ENCODE results near the gene PSKH1. TPM values are rescaled to one million over a fixed set of nuclear protein-coding genes. Genes with fewer than 3 reads are reported as not detected.
A peak's percentile ranks its signal among the peaks of the same experiment; 100 is the strongest.
"Not testable (repeated sequence)": the region's sequence is repeated elsewhere in the genome, so short reads cannot be mapped to it uniquely, and the experiment has no call there.

Gene PSKH1
- total RNA-seq, 6 donors from 2014 or later, result 21.9 to 36.5 (median 31.5) TPM

DNA sequence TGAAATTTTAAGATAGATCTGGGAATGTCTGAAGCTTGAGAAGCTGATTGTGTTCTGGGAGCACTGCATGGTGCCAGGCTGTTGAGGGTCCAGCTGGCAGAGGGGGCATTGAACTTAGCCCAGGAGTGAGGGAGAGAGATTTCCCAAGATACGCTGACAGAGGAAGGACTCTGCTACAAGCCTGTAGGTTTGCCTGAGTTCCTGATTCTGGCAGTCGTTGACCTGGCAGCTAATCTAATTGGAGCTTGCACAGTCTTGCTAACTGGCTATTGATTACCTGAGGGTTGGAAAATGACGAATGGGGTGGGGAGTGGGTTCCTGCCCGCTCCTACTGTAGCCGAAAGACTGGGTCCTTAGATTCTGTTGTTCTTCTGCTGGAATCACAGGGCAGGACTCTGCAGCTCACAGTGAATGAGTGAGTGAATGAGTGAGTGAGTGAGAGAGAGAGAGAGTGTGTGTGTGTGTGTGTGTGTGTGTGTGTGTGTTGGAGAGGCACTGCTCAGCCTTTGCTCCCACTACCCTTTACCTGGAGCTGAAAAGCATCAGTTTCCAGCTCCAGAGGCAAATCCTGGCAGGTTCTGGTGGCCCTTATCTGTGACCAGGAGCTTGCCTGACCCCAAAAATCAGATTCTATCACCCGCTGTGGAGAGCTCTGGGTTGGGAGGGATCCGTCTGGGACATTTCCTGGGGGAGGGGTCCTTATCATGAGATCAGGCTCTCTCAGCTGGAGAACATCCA is 21.9 kb downstream of the PSKH1 start:
- ATAC-seq (ENCODE audit: low FRiP score in 2 of 2) (no peak), DNase-seq (no peak)
- no peak for TF ChIP-seq POLR2AphosphoS5 (IDR thresholded peaks at IDR 0.05)
- no peak for TF ChIP-seq POLR2A (IDR thresholded peaks at IDR 0.05)
- TF ChIP-seq EP300 (IDR thresholded peaks at IDR 0.05), result no peak
- no peak for TF ChIP-seq CTCF (IDR thresholded peaks at IDR 0.05)
- H3K4me3 ChIP-seq, result no peak overlapping the region
- H3K4me1 ChIP-seq, result peaks cover 20 to 34% (median 25%) of the 10 kb centered on the region in 4 donors
- no peak overlapping the region for H3K27ac ChIP-seq
- no peaks in the 10 kb centered on the region for H3K27me3 ChIP-seq
- H3K36me3 ChIP-seq, result peaks cover 0 to 42% (median 19%) of the 10 kb centered on the region in 4 donors
- no peaks in the 10 kb centered on the region for H3K9me3 ChIP-seq
- WGBS, 2 donors, result 76 to 85% methylated on average over 6 to 7 of the region's 7 CpGs

DNA sequence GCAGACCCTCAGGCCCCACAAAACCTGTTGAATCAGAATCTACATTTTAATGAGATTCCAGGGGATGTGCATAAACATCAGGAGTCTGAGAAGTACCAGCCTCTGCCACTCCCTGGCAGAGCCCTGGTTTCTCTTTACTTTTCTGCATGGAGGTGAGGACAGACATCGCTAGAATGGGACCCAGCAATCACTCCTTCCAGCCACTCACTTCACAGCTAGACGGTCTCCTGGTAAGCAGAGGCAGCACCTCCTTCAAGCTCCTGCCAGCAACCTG is 22.4 kb downstream of the PSKH1 start:
- not testable (repeated sequence) for H3K27ac ChIP-seq; ATAC-seq (ENCODE audit: low FRiP score in 2 of 2); DNase-seq; H3K27me3 ChIP-seq; H3K4me3 ChIP-seq; H3K9me3 ChIP-seq
- peaks cover 20 to 34% (median 25%) of the 10 kb centered on the region in 4 donors for H3K4me1 ChIP-seq
- 60 to 83% methylated on average over 2 of the region's 2 CpGs for WGBS, 2 donors
- H3K36me3 ChIP-seq, result peaks cover 0 to 38% (median 15%) of the 10 kb centered on the region in 4 donors

DNA sequence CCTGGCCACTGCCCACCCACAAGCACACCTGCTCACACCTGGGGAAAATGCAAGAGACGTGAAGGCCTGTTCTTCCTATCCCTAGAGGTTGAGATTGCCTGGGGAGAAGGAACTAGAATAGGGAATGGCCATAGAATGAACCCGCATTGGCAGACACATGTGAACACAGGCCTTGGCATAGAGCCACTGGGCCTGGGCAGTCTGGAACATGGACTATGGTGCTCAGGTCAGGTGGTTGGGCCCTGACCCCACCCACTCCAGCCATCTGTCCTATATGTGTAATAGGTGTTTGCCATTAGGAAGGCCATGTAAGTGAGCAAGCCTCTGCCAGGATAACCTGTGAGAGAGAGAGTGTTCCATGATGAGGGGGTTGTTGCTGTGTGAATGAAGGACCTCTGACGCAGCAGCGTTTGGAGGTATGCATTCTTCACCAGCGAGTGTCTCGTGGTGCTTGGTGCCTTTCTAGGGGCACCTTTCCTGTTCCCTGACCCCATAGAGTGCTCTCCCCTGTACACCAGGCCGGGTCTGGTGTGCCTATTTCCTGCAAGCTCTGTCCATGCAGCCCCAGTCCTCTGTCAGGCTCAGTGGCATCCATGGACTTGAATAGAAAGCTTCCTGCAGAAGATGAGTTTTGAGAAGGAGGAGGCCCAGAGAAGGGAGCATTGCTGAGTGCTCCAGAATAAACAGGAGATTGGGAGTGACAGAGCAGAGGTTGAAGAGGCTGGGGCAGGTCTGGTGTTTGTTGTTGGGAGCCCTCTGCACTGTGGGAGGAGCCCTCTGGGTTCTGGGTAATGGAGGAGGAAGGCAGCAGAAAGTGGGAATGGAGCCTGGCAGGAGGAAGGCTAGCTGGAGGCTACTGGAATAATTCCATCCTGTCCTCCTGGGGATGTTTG is 23.0 kb downstream of the PSKH1 start:
- WGBS, 2 donors, result 80 to 81% methylated on average over 7 of the region's 7 CpGs
- ATAC-seq (ENCODE audit: low FRiP score in 2 of 2), result no peak

DNA sequence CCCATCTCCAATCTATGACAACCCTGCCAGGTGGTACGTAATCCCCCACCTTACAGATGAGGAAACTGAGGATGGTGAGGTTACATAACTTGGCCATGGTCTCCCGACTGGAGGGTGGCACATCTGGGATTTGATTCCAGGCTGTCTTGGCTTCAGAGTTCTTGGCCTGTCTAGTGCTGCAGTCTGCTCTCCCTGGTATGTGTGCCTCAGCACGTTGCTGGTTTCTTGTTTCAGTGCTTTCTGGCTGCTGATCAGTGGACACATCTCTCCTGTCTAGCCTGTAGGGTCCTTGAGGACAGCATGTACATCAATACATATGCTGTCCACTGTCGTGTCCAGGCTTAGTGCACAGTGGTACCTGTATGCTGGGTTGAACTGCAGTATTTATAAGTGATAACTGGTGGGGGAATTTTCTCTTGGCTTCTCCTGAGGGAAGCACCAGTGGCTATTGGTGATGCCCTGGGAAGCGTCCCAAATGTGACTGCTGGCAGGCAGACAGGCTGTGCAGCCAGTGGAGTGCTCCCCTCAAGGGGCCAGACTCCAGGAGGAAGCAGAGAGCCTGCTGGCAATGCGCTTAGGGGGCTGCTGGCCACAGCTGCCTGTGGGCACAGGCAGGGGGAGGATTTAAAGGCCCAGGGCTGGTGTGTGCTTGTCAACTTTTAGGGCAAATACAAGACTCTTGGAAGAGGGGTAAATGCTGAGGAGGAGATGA is 24.2 kb downstream of the PSKH1 start:
- WGBS, 2 donors, result 54 to 68% methylated on average over 4 to 5 of the region's 6 CpGs
- Histone ChIP-seq H3K27me3 (no peaks in the 10 kb centered on the region), H3K36me3 (peaks cover 0 to 24% (median 4%) of the 10 kb centered on the region in 4 donors), H3K27ac (peak overlapping the region in 3 of 4 donors; percentile 10 to 63 (median 16)), H3K9me3 (no peaks in the 10 kb centered on the region), H3K4me3 (no peak overlapping the region), H3K4me1 (peaks cover 20 to 38% (median 25%) of the 10 kb centered on the region in 4 donors)
- no peak for ATAC-seq (ENCODE audit: low FRiP score in 2 of 2)
- TF ChIP-seq CTCF (IDR thresholded peaks at IDR 0.05) (no peak), EP300 (IDR thresholded peaks at IDR 0.05) (no peak), POLR2A (IDR thresholded peaks at IDR 0.05) (no peak), POLR2AphosphoS5 (IDR thresholded peaks at IDR 0.05) (no peak)
- peak in 1 of 2 donors; percentile 42 for DNase-seq

More for the DNA sequence above, 23.0 kb downstream of the PSKH1 start:
- no peaks in the 10 kb centered on the region for H3K27me3 ChIP-seq
- H3K36me3 ChIP-seq, result peaks cover 0 to 31% (median 11%) of the 10 kb centered on the region in 4 donors
- no peak overlapping the region for H3K4me3 ChIP-seq
- no peak overlapping the region for H3K27ac ChIP-seq
- TF ChIP-seq POLR2A (IDR thresholded peaks at IDR 0.05) (no peak), CTCF (IDR thresholded peaks at IDR 0.05) (no peak), EP300 (IDR thresholded peaks at IDR 0.05) (no peak), POLR2AphosphoS5 (IDR thresholded peaks at IDR 0.05) (no peak)
- no peak for DNase-seq
- H3K4me1 ChIP-seq, result peaks cover 20 to 31% (median 25%) of the 10 kb centered on the region in 4 donors
- H3K9me3 ChIP-seq, result no peaks in the 10 kb centered on the region

DNA sequence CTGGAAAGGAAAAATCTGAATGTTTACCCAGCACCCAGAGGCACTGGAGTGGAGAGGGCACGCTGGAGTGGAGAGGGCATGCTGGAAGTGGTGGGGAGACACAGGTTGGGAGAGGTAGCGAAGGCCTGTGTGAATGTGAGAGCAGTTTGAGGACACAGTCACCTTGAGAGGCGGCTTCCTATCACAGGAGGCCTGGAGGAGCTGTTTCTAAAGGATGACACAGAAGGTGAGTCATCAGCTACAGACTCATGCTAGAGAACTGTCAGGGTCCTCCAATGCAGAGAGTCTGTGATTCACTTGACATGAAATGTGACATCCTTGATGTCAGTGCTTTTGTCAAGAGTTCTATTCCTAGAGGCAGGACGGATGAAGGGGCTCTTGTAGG is 24.8 kb downstream of the PSKH1 start:
- H3K27ac ChIP-seq, result peak overlapping the region in 3 of 4 donors; percentile 10 to 63 (median 16)
- H3K9me3 ChIP-seq, result no peaks in the 10 kb centered on the region
- peak in 1 of 2 donors; percentile 44 for DNase-seq
- H3K4me3 ChIP-seq, result no peak overlapping the region
- 62 to 69% methylated on average over 4 of the region's 4 CpGs for WGBS, 2 donors
- TF ChIP-seq CTCF (IDR thresholded peaks at IDR 0.05), result no peak
- no peak for TF ChIP-seq POLR2AphosphoS5 (IDR thresholded peaks at IDR 0.05)
- TF ChIP-seq POLR2A (IDR thresholded peaks at IDR 0.05), result no peak
- no peak for TF ChIP-seq EP300 (IDR thresholded peaks at IDR 0.05)
- H3K36me3 ChIP-seq, result peaks cover 0 to 22% (median 4%) of the 10 kb centered on the region in 4 donors
- H3K27me3 ChIP-seq, result no peaks in the 10 kb centered on the region
- peak in 1 of 2 donors; percentile 20 for ATAC-seq (ENCODE audit: low FRiP score in 2 of 2)
- H3K4me1 ChIP-seq, result peaks cover 20 to 41% (median 26%) of the 10 kb centered on the region in 4 donors
